Measurements from ENCODE around the gene A1BG.
"Not testable (repeated sequence)": the region's sequence is repeated elsewhere in the genome, so short reads cannot be mapped to it uniquely, and the experiment has no call there.

A1BG gene

DNA sequence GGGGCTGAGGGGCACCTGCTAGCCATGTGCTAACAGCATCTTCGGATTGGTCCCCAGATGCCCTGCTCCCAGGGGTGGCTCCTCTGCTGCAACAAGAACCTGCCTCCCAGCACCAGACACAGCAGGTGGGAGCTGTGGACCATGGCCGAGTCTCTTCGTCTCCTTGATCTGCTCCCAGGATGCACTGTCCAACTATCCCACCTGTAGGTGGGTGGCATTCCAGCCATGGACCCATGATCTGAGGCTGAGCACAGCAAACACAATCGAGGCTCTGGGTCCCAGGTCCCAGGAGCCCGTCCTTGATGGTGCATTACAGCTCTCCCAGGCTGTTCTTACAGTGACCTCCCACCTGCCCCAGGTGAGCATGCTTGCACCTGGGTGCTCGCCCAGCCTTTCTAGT is 26.0 kb upstream of the A1BG start:
- DNase-seq (ENCODE audit: low read depth) = no peak
- no peak overlapping the region for H3K4me3 ChIP-seq (ENCODE audit: low read depth, low read length)
- no peak for TF ChIP-seq CTCF (IDR thresholded peaks at IDR 0.05; ENCODE audit: insufficient read depth, low read depth, low read length, missing control alignments)

- DNase-seq (ENCODE audit: low read depth); H3K4me3 ChIP-seq (ENCODE audit: low read depth, low read length): not testable (repeated sequence)
Observed at GRCh38 chr19:58376724-58377123, 23.4 kb upstream of the A1BG start.

DNA sequence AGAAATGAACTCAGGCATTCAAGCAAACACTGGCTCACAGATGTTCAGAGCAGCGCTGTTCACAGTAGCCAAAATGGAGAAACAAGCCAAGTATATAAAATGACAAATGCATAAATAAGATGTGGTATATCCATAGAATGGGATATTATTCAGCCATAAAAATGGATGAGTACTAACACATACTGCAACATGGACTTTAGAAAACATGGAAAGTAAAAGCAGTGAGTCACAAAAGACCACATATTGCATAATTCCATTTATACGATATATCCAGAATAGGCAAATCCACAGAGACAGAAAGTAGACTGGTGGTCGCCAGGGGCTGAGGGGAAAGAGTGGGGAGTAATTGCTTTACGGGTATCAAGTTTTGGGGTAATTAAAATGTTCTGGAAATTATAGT is 20.9 kb upstream of the A1BG start:
- no peak for DNase-seq (ENCODE audit: low read depth)
- TF ChIP-seq CTCF (IDR thresholded peaks at IDR 0.05; ENCODE audit: insufficient read depth, low read depth, low read length, missing control alignments) = no peak
- no peak overlapping the region for H3K4me3 ChIP-seq (ENCODE audit: low read depth, low read length)

DNA sequence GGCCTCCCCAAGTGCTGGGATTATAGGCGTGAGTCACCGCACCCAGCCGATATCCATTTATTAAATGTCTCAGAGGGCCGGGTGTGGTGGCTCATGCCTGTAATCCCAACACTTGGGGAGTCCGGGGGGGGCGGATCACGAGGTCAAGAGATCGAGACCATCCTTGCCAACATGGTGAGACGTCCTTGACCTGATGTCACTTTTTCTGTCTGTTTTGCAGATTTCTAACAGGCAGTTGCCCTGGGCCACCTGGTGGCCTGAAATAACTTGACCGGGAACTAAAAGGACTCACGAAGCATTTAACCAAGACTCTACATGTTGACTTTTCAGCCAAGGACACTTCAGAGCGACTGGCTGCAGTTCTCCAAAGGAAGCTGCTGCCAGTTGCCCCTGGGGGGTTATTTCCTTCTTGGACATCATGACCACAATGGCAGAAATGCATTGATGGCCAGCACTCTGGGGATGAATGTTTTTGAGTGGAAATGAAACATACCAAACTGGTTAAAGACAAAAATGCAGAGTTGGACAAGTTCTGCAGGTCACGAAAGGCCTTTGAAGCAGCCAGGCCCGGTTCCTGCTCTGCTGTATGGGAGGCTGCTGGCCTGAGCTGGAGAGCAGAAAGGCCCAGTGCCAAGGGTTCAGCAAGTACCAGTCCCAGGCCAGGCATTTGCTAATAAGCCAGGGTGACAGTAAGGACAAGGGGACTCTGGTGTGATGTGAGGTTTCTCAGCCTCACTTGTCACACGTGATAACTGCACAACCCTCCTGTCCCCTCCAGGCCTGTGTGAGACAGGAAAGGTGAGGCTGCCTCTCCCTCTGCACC is 19.2 kb upstream of the A1BG start:
- DNase-seq (ENCODE audit: low read depth) = no peak
- no peak overlapping the region for H3K4me3 ChIP-seq (ENCODE audit: low read depth, low read length)
- TF ChIP-seq CTCF (IDR thresholded peaks at IDR 0.05; ENCODE audit: insufficient read depth, low read depth, low read length, missing control alignments) = no peak

GRCh38 chr19:58368561-58369360 is 15.5 kb upstream of the A1BG start:
- no peak overlapping the region for H3K4me3 ChIP-seq (ENCODE audit: low read depth, low read length)
- DNase-seq (ENCODE audit: low read depth) = no peak
- no peak for TF ChIP-seq CTCF (IDR thresholded peaks at IDR 0.05; ENCODE audit: insufficient read depth, low read depth, low read length, missing control alignments)

DNA sequence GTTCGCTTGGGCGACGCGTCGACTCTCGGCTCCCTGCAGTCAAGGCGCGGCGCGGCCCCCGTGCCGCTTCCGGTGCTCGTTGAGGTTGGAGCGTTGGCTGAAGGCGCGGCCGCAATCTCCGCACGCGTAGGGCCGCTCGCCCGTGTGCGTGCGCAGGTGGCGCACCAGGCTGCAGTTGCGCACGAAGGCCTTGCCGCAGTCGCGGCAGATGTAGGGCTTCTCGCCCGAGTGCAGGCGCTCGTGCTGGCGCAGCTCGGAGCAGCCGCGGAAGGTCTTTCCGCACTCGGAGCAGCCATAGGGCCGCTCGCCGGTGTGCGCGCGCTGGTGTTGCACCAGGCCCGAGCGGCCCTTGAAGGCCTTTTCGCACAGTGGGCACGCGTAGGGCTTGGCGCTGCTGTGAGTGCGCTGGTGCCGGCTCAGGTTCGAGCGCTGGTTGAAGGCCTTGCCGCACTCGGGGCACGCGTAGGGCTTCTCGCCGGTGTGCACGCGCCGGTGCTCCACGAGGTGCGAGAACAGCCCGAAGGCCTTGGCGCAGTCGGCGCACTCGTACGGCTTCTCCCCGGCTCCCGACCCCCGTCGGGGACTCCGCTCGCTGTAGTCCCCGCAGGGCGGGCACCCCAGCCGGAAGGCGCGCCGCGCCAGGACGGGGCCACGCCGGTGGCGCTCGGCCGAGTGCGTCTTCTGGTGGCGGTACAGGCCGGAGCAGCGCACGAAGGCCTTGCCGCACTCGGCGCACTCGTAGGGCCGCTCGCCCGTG is 14.6 kb upstream of the A1BG start:
- no peak for TF ChIP-seq CTCF (IDR thresholded peaks at IDR 0.05; ENCODE audit: insufficient read depth, low read depth, low read length, missing control alignments)
- no peak for DNase-seq (ENCODE audit: low read depth)
- no peak overlapping the region for H3K4me3 ChIP-seq (ENCODE audit: low read depth, low read length)
